Heart left ventricle (tissue), 13 donors: Measurements from ENCODE around the gene CENPP.

Source experiments
- CTCF ChIP-seq, 12 donors: fragments of 200-600 bp; sonication (generic) in 4 of 12; IDR thresholded peaks; one replicate each; pipeline versions ENCODE4 v1.5.0 to v1.8.0; 2018 to 2022; ENCODE audit warnings: antibody characterized with exemption in 12 of 12, mild to moderate bottlenecking in 5 of 12
- POLR2A ChIP-seq, 2 donors: fragments of 450-650 bp; IDR thresholded peaks; one replicate each; pipeline ENCODE4 v1.6.1; 2017; ENCODE audit warnings: antibody characterized with exemption in 2 of 2, mild to moderate bottlenecking in 2 of 2, moderate library complexity in 2 of 2
- donor health status: ischemic (EF 13 %, LVEDD 7.1; RV severe dilation, severe dysfunction).
- donor health status: DM: no; HTN: yes; CAD: no.
- donor health status: DM: no; HTN: no; CAD: no.
- donor health status: ischemic (EF 25% LVEDD 6.9; RV normal size, moderate dysfunction).
- donor health status: ischemic (EF 25% LVEDD 5.7; RV mildly dilated, moderate dysfunction).
- donor health status: ischemic (EF 35%, LVEDD 5.7; RV mildly dilated, moderate dysfunction).
- donor health status: nonischemic (EF 11% LVEDD 7.7; RV severe dilation, severe dysfunction).
- donor health status: DM: yes; HTN: yes; CAD: no.
- donor health status: PGD.
- donor health status: ischemic (EF 29% LVEDD 5.4; RV normal size, mild dysfunction).
- donor health status: nonischemic (EF 23%, LVEDD 6.1; RV moderate dilation, normal function).

DNA sequence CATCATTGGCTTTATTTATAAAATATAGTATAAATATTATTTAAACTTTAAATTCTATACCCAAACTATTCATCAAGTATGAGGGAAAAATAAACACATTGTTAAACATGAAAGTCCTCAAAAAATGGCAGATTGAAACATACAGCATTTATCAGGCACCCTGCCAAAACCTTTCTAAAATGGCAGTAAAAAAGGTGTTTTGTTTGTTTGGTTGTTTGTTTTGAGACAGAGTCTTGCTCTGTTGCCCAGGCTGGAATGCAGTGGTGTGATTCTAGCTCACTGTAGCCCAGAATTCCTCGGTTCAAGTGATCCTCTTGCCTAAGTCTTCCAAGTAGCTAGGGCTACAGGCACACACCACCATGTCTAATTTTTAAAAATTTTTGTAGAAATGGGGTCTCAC is 270.2 kb downstream of the CENPP start:
- no peak for TF ChIP-seq CTCF (IDR thresholded peaks at IDR 0.05)
- no peak for TF ChIP-seq POLR2A (IDR thresholded peaks at IDR 0.05)
